B cell (primary cell): ENCODE data around the gene PRLHR. TPM values are rescaled to one million over a fixed set of nuclear protein-coding genes. Genes with fewer than 3 reads are reported as not detected.

Experiments
- ATAC-seq: fragments of 200-7000 bp; cut with Tn5 transposase; one replicate; pipeline ENCODE4 v1.10.0; 2021; ENCODE audit warnings: low read depth, mild to moderate bottlenecking, moderate number of reproducible peaks, moderate library complexity
- CTCF ChIA-PET: fragments of 350-600 bp; sonication (Branson Sonifier 250); formaldehyde crosslinking; loops from one replicate; lab custom pipeline; 2021; ENCODE audit warnings: antibody characterized with exemption, inconsistent platforms; lab: Charles Lee
- POLR2A ChIA-PET: fragments of 350-600 bp; sonication (Branson Sonifier 250); formaldehyde crosslinking; loops from one replicate; lab custom pipeline; 2021; ENCODE audit warnings: antibody characterized with exemption; lab: Charles Lee
- DNase-seq: peaks from one replicate; pipeline ENCODE4 v3.0.0; 2013
- H2AFZ ChIP-seq: 2 replicates; pipeline ENCODE4 v1.6.1; 2012; ENCODE audit warnings: mild to moderate bottlenecking, low read depth, low read length; ENCODE audit not compliant: insufficient read depth, poor library complexity, severe bottlenecking
- H3K27ac ChIP-seq, 2 donors: 1 replicate in 1 of 2; 2 replicates in 1 of 2; pipeline ENCODE4 v1.5.1; 2012 to 2013; ENCODE audit warnings: low read length in 2 of 2, mild to moderate bottlenecking in 2 of 2, moderate library complexity in 1 of 2
- H3K27me3 ChIP-seq, 4 experiments: fragments of 200-600 bp in 1 of 4; sonication (generic) in 1 of 4; replicated peaks in 1 of 4; 1 replicate in 2 of 4; 2 replicates in 2 of 4; pipeline versions ENCODE4 v1.6.1 to v1.7.0; 2013 to 2016; ENCODE audit warnings: low read length in 3 of 4, mild to moderate bottlenecking in 2 of 4, mixed read lengths in 1 of 4, moderate library complexity in 1 of 4; ENCODE audit not compliant: insufficient read depth in 4 of 4, control insufficient read depth in 3 of 4; ENCODE audit errors: control extremely low read depth in 1 of 4
- H3K36me3 ChIP-seq, 2 experiments: replicated peaks in 1 of 2; 1 replicate in 1 of 2; 2 replicates in 1 of 2; pipeline versions ENCODE4 v1.6.1 to v1.7.1; 2013; ENCODE audit warnings: low read length in 1 of 2; ENCODE audit not compliant: insufficient read depth in 2 of 2, control insufficient read depth in 1 of 2; ENCODE audit errors: control extremely low read depth in 1 of 2, extremely low read depth in 1 of 2
- H3K4me1 ChIP-seq, 2 donors: fragments of 200-600 bp in 1 of 2; sonication (generic) in 1 of 2; 1 replicate in 1 of 2; 2 replicates in 1 of 2; pipeline versions ENCODE4 v1.5.1 to v1.6.1; 2013 to 2017; ENCODE audit warnings: low read length in 2 of 2; ENCODE audit not compliant: control insufficient read depth in 2 of 2, insufficient read depth in 2 of 2
- H3K4me2 ChIP-seq: replicated peaks from 2 replicates; pipeline ENCODE3; 2012; ENCODE audit warnings: mild to moderate bottlenecking, low read depth, low read length; ENCODE audit not compliant: poor library complexity, severe bottlenecking
- H3K4me3 ChIP-seq, 5 experiments: fragments of 200-600 bp in 1 of 5; sonication (generic) in 1 of 5; 1 replicate in 3 of 5; 2 replicates in 2 of 5; pipeline versions ENCODE4 v1.5.1 to v1.7.0; 2011 to 2016; ENCODE audit warnings: low read length in 4 of 5, mild to moderate bottlenecking in 4 of 5, low read depth in 2 of 5, control low read depth in 1 of 5, moderate library complexity in 1 of 5; ENCODE audit not compliant: insufficient read depth in 1 of 5; ENCODE audit errors: control extremely low read depth in 1 of 5, extremely low read depth in 1 of 5
- H3K79me2 ChIP-seq: fragments of 200-600 bp; sonication (generic); one replicate; pipeline ENCODE4 v1.6.0; 2016; ENCODE audit warnings: low read length; ENCODE audit not compliant: control insufficient read depth, insufficient read depth
- H3K9ac ChIP-seq: fragments of 200-600 bp; sonication (generic); 2 replicates; pipeline ENCODE4 v1.6.1; 2017; ENCODE audit warnings: mild to moderate bottlenecking, low read length, moderate library complexity
- H3K9me3 ChIP-seq, 3 donors: one replicate each; pipeline versions ENCODE4 v1.6.1 to v1.7.1; 2013; ENCODE audit warnings: low read length in 2 of 3; ENCODE audit not compliant: control insufficient read depth in 2 of 3, insufficient read depth in 1 of 3; ENCODE audit errors: control extremely low read depth in 1 of 3
- H4K20me1 ChIP-seq: 2 replicates; pipeline ENCODE4 v1.6.0; 2012; ENCODE audit warnings: mild to moderate bottlenecking, low read length; ENCODE audit not compliant: insufficient read depth, control insufficient read depth, poor library complexity, severe bottlenecking
- H3K27ac Mint-ChIP-seq: one replicate; pipeline ENCODE4 v1.8.0; 2021; ENCODE audit warnings: mixed read lengths
- H3K27me3 Mint-ChIP-seq: one replicate; pipeline ENCODE4 v1.8.0; 2021; ENCODE audit warnings: mixed read lengths
- H3K4me1 Mint-ChIP-seq: one replicate; pipeline ENCODE4 v1.8.0; 2021; ENCODE audit warnings: mixed read lengths
- H3K4me3 Mint-ChIP-seq: one replicate; pipeline ENCODE4 v1.8.0; 2021; ENCODE audit warnings: mixed read lengths
- H3K9me3 Mint-ChIP-seq: one replicate; pipeline ENCODE4 v1.8.0; 2022; ENCODE audit warnings: mixed read lengths; ENCODE audit not compliant: insufficient read depth
- CTCF ChIP-seq: fragments of 200-600 bp; IDR thresholded peaks from one replicate; pipeline ENCODE4 v1.8.0; 2022; ENCODE audit warnings: antibody characterized with exemption, mild to moderate bottlenecking
- EZH2 ChIP-seq: IDR thresholded peaks from 2 replicates; pipeline ENCODE4 v1.6.1; 2012; ENCODE audit warnings: borderline replicate concordance, low read depth, mild to moderate bottlenecking, moderate library complexity, low read length; ENCODE audit not compliant: insufficient read depth, poor library complexity, severe bottlenecking
- WGBS: methylation state at CpG from one replicate; pipeline ENCODE4 v1.1.5; 2013; ENCODE audit warnings: missing lambda C conversion rate; ENCODE audit not compliant: insufficient coverage; 5-methylcytosine and 5-hydroxymethylcytosine counted together
- intact Hi-C: fragments of 100-400 bp; cut with micrococcal nuclease; formaldehyde crosslinking; loops from one replicate; pipeline ENCODE4 v1.10.0; 2022
- polyA plus RNA-seq: library from polyadenylated mRNA; depleted of rRNA; stranded (reverse); fragments of >200 nt; gene quantifications from 2 replicates; pipeline ENCODE4 v1.2.3, GENCODE V29; 2012
- total RNA-seq, 2 donors: library from RNA; stranded (reverse); fragments of 120-200 nt in 1 of 2; gene quantifications; 1 replicate in 1 of 2; 2 replicates in 1 of 2; pipeline versions ENCODE4 v1.2.3 to v1.2.4, GENCODE V29; 2013 to 2022

The PRLHR gene
- total and polyA plus RNA-seq, 2 donors (not counting 1 experiment from before 2014, with no cell fraction given): not detected

- Histone ChIP-seq H3K4me3 (no peak overlapping the region), H3K36me3 (no peaks in the 10 kb centered on the region), H3K27ac (no peak overlapping the region), H3K4me1 (no peaks in the 10 kb centered on the region), H2AFZ (no peak overlapping the region), H4K20me1 (no peaks in the 10 kb centered on the region), H3K9me3 (peaks cover 0 to 4% (median 0%) of the 10 kb centered on the region in 3 donors), H3K79me2 (no peaks in the 10 kb centered on the region), H3K27me3 (peaks cover 0 to 5% (median 1%) of the 10 kb centered on the region in 4 experiments), H3K4me2 (no peak overlapping the region), H3K9ac (no peak overlapping the region)
- ATAC-seq: no peak
- CTCF ChIA-PET: interaction anchor here (0.5 kb wide), 1 partner anchor 1662 kb away, joined by 3 read pairs; no protein-coding TSS in a partner anchor
- no peak overlapping the region for H3K27ac Mint-ChIP-seq
- POLR2A ChIA-PET: no interaction called here
- TF ChIP-seq CTCF: no peak
- intact Hi-C loops: no loop called here
- no peaks in the 10 kb centered on the region for H3K9me3 Mint-ChIP-seq
- no peaks in the 10 kb centered on the region for H3K4me1 Mint-ChIP-seq
- no peak overlapping the region for H3K4me3 Mint-ChIP-seq
- WGBS: no CpG with 5 or more reads among the region's 1 CpG
- peaks cover 27% of the 10 kb centered on the region for H3K27me3 Mint-ChIP-seq
- DNase-seq: no peak
These were observed 32.6 kb downstream of the PRLHR start for GRCh38 chr10:118562851-118563250.

GRCh38 chr10:118557946-118558345, 37.5 kb downstream of the PRLHR start:
- WGBS: 50% methylated on average over 2 of the region's 4 CpGs
- Mint-ChIP-seq H3K9me3 (no peaks in the 10 kb centered on the region), H3K4me3 (no peak overlapping the region), H3K4me1 (no peaks in the 10 kb centered on the region), H3K27ac (no peak overlapping the region), H3K27me3 (peaks cover 34% of the 10 kb centered on the region)
- peaks cover 0 to 10% (median 2%) of the 10 kb centered on the region in 4 experiments for H3K27me3 ChIP-seq
- peaks cover 0 to 4% (median 0%) of the 10 kb centered on the region in 3 donors for H3K9me3 ChIP-seq
- POLR2A ChIA-PET: no interaction called here
- no peak overlapping the region for H3K4me3 ChIP-seq
- no peaks in the 10 kb centered on the region for H3K79me2 ChIP-seq
- H3K27ac ChIP-seq: no peak overlapping the region
- no peaks in the 10 kb centered on the region for H4K20me1 ChIP-seq
- CTCF ChIA-PET: no interaction called here
- H3K4me2 ChIP-seq: no peak overlapping the region
- H3K4me1 ChIP-seq: no peaks in the 10 kb centered on the region
- DNase-seq (no peak), ATAC-seq (no peak)
- TF ChIP-seq CTCF: no peak
- no peak for TF ChIP-seq EZH2
- no peak overlapping the region for H3K9ac ChIP-seq
- no peaks in the 10 kb centered on the region for H3K36me3 ChIP-seq
- intact Hi-C loops: no loop called here
- H2AFZ ChIP-seq: no peak overlapping the region
